Measurements from ENCODE around the gene APOBEC4.
A peak's percentile ranks its signal among the peaks of the same experiment; 100 is the strongest.
"Not testable (repeated sequence)": the region's sequence is repeated elsewhere in the genome, so short reads cannot be mapped to it uniquely, and the experiment has no call there.

The APOBEC4 gene

GRCh38 chr1:183628537-183628936, 24.6 kb downstream of the APOBEC4 start:
- Mint-ChIP-seq H3K4me3 (peak overlapping the region; percentile 47), H3K27me3 (no peaks in the 10 kb centered on the region), H3K4me1 (peaks cover 63% of the 10 kb centered on the region), H3K9me3 (no peaks in the 10 kb centered on the region), H3K36me3 (peaks cover 24% of the 10 kb centered on the region), H3K27ac (peak overlapping the region; percentile 91)

GRCh38 chr1:183626236-183626635, 26.9 kb downstream of the APOBEC4 start:
- peaks cover 53% of the 10 kb centered on the region for H3K4me1 Mint-ChIP-seq
- H3K27me3 Mint-ChIP-seq, H3K4me3 Mint-ChIP-seq, H3K9me3 Mint-ChIP-seq: not testable (repeated sequence)
- peaks cover 26% of the 10 kb centered on the region for H3K36me3 Mint-ChIP-seq
- H3K27ac Mint-ChIP-seq = peak overlapping the region; percentile 86

GRCh38 chr1:183622884-183623785, 30.0 kb downstream of the APOBEC4 start:
- no peaks in the 10 kb centered on the region for H3K9me3 Mint-ChIP-seq
- H3K4me1 Mint-ChIP-seq = peaks cover 28% of the 10 kb centered on the region
- H3K4me3 Mint-ChIP-seq = no peak overlapping the region
- no peaks in the 10 kb centered on the region for H3K27me3 Mint-ChIP-seq
- peaks cover 13% of the 10 kb centered on the region for H3K36me3 Mint-ChIP-seq
- peak overlapping the region; percentile 85 for H3K27ac Mint-ChIP-seq

GRCh38 chr1:183622013-183622412, 31.1 kb downstream of the APOBEC4 start:
- H3K9me3 Mint-ChIP-seq = no peaks in the 10 kb centered on the region
- H3K4me3 Mint-ChIP-seq = no peak overlapping the region
- H3K27me3 Mint-ChIP-seq = no peaks in the 10 kb centered on the region
- H3K27ac Mint-ChIP-seq = peak overlapping the region; percentile 51
- H3K4me1 Mint-ChIP-seq = peaks cover 27% of the 10 kb centered on the region
- H3K36me3 Mint-ChIP-seq = peaks cover 13% of the 10 kb centered on the region

GRCh38 chr1:183620311-183620710, 32.8 kb downstream of the APOBEC4 start:
- peaks cover 10% of the 10 kb centered on the region for H3K36me3 Mint-ChIP-seq
- H3K4me3 Mint-ChIP-seq = no peak overlapping the region
- H3K27me3 Mint-ChIP-seq = no peaks in the 10 kb centered on the region
- peak overlapping the region; percentile 8 for H3K27ac Mint-ChIP-seq
- H3K9me3 Mint-ChIP-seq = no peaks in the 10 kb centered on the region
- H3K4me1 Mint-ChIP-seq = peaks cover 15% of the 10 kb centered on the region

- no peaks in the 10 kb centered on the region for H3K9me3 Mint-ChIP-seq
- no peaks in the 10 kb centered on the region for H3K27me3 Mint-ChIP-seq
- H3K4me1 Mint-ChIP-seq = peaks cover 13% of the 10 kb centered on the region
- peaks cover 7% of the 10 kb centered on the region for H3K36me3 Mint-ChIP-seq
- H3K27ac Mint-ChIP-seq = peak overlapping the region; percentile 32
- H3K4me3 Mint-ChIP-seq = no peak overlapping the region
These were observed 33.3 kb downstream of the APOBEC4 start for GRCh38 chr1:183619781-183620180.

GRCh38 chr1:183618202-183618601, 34.9 kb downstream of the APOBEC4 start:
- H3K27me3 Mint-ChIP-seq, H3K4me1 Mint-ChIP-seq, H3K36me3 Mint-ChIP-seq, H3K9me3 Mint-ChIP-seq, H3K4me3 Mint-ChIP-seq, H3K27ac Mint-ChIP-seq: not testable (repeated sequence)

- H3K4me3 Mint-ChIP-seq, H3K27me3 Mint-ChIP-seq, H3K36me3 Mint-ChIP-seq, H3K27ac Mint-ChIP-seq, H3K4me1 Mint-ChIP-seq, H3K9me3 Mint-ChIP-seq: not testable (repeated sequence)
These were observed 40.1 kb downstream of the APOBEC4 start for GRCh38 chr1:183612975-183613374.

GRCh38 chr1:183612407-183612806, 40.7 kb downstream of the APOBEC4 start:
- Mint-ChIP-seq H3K4me1 (no peaks in the 10 kb centered on the region), H3K36me3 (peaks cover 2% of the 10 kb centered on the region), H3K9me3 (no peaks in the 10 kb centered on the region), H3K4me3 (no peak overlapping the region), H3K27ac (no peak overlapping the region), H3K27me3 (peaks cover 2% of the 10 kb centered on the region)

GRCh38 chr1:183611021-183611420, 42.1 kb downstream of the APOBEC4 start:
- no peak overlapping the region for H3K4me3 Mint-ChIP-seq
- no peaks in the 10 kb centered on the region for H3K4me1 Mint-ChIP-seq
- no peak overlapping the region for H3K27ac Mint-ChIP-seq
- peaks cover 2% of the 10 kb centered on the region for H3K27me3 Mint-ChIP-seq
- no peaks in the 10 kb centered on the region for H3K9me3 Mint-ChIP-seq
- peaks cover 2% of the 10 kb centered on the region for H3K36me3 Mint-ChIP-seq

GRCh38 chr1:183609759-183610452, 43.2 kb downstream of the APOBEC4 start:
- H3K27ac Mint-ChIP-seq = no peak overlapping the region
- no peak overlapping the region for H3K4me3 Mint-ChIP-seq
- H3K4me1 Mint-ChIP-seq = no peaks in the 10 kb centered on the region
- peaks cover 2% of the 10 kb centered on the region for H3K27me3 Mint-ChIP-seq
- peaks cover 2% of the 10 kb centered on the region for H3K36me3 Mint-ChIP-seq
- no peaks in the 10 kb centered on the region for H3K9me3 Mint-ChIP-seq

- Mint-ChIP-seq H3K27ac (no peak overlapping the region), H3K4me1 (no peaks in the 10 kb centered on the region), H3K27me3 (peaks cover 2% of the 10 kb centered on the region), H3K36me3 (peaks cover 2% of the 10 kb centered on the region), H3K9me3 (no peaks in the 10 kb centered on the region), H3K4me3 (no peak overlapping the region)
These were observed 43.8 kb downstream of the APOBEC4 start for GRCh38 chr1:183609313-183609712.

GRCh38 chr1:183607322-183607980, 45.7 kb downstream of the APOBEC4 start:
- peaks cover 2% of the 10 kb centered on the region for H3K27me3 Mint-ChIP-seq
- H3K9me3 Mint-ChIP-seq = no peaks in the 10 kb centered on the region
- no peaks in the 10 kb centered on the region for H3K4me1 Mint-ChIP-seq
- peaks cover 2% of the 10 kb centered on the region for H3K36me3 Mint-ChIP-seq
- H3K4me3 Mint-ChIP-seq = no peak overlapping the region
- H3K27ac Mint-ChIP-seq = no peak overlapping the region

GRCh38 chr1:183605904-183606303, 47.2 kb downstream of the APOBEC4 start:
- H3K4me3 Mint-ChIP-seq = no peak overlapping the region
- no peaks in the 10 kb centered on the region for H3K9me3 Mint-ChIP-seq
- H3K27me3 Mint-ChIP-seq = peaks cover 2% of the 10 kb centered on the region
- H3K36me3 Mint-ChIP-seq = no peaks in the 10 kb centered on the region
- H3K27ac Mint-ChIP-seq = no peak overlapping the region
- H3K4me1 Mint-ChIP-seq = no peaks in the 10 kb centered on the region

GRCh38 chr1:183604815-183605214, 48.3 kb downstream of the APOBEC4 start:
- no peaks in the 10 kb centered on the region for H3K4me1 Mint-ChIP-seq
- H3K27ac Mint-ChIP-seq = no peak overlapping the region
- no peaks in the 10 kb centered on the region for H3K27me3 Mint-ChIP-seq
- H3K9me3 Mint-ChIP-seq = no peaks in the 10 kb centered on the region
- H3K36me3 Mint-ChIP-seq = no peaks in the 10 kb centered on the region
- no peak overlapping the region for H3K4me3 Mint-ChIP-seq

All from activated naive CD4-positive, alpha-beta T cell treated with anti-CD3 and anti-CD28 coated beads, Interleukin-2, amount 50 U/mL, for 24 hours (primary cell).